OCI-LY7 (cell line): Measurements from ENCODE around the gene UBE3B. TPM values are rescaled to one million over a fixed set of nuclear protein-coding genes. Genes with fewer than 3 reads are reported as not detected.

Experiments
- BruUV-seq: library from RNA; stranded (reverse); fragments of 400-500 nt; replicated peaks from 2 replicates; lab custom pipeline; 2021; lab: Mats Ljungman, UMichigan
- CTCF ChIA-PET: fragments of 300-600 bp; sonication (Branson Sonifier 250); formaldehyde crosslinking; loops from one replicate; lab custom pipeline; 2022; ENCODE audit warnings: antibody characterized with exemption; ENCODE audit not compliant: unreplicated experiment; lab: Charles Lee
- POLR2A ChIA-PET: fragments of 300-600 bp; sonication (Branson Sonifier 250); formaldehyde crosslinking; loops from one replicate; lab custom pipeline; 2022; ENCODE audit warnings: antibody characterized with exemption; lab: Charles Lee
- DNase-seq: peaks from one replicate; pipeline ENCODE4 v3.0.0-alpha.2; 2015; ENCODE audit warnings: low spot score
- H2AFZ ChIP-seq: fragments of 200-600 bp; sonication (generic), shearing (Covaris generic); 2 replicates; pipeline ENCODE4 v1.6.1; 2014; ENCODE audit warnings: mild to moderate bottlenecking, antibody characterized with exemption, low read length, moderate library complexity
- H3K27ac ChIP-seq: fragments of 200-600 bp; sonication (generic); 2 replicates; pipeline ENCODE4 v1.5.1; 2014; ENCODE audit warnings: mixed run types, low read depth, mild to moderate bottlenecking, moderate library complexity, low read length, inconsistent platforms; ENCODE audit not compliant: poor library complexity, severe bottlenecking
- H3K36me3 ChIP-seq: fragments of 200-600 bp; sonication (generic); 2 replicates; pipeline ENCODE4 v1.6.1; 2014; ENCODE audit warnings: mild to moderate bottlenecking, antibody characterized with exemption, low read length, moderate library complexity, mixed read lengths; ENCODE audit not compliant: insufficient read depth
- H3K4me1 ChIP-seq: fragments of 200-600 bp; sonication (generic); 2 replicates; pipeline ENCODE4 v1.5.1; 2014; ENCODE audit warnings: mild to moderate bottlenecking, low read length; ENCODE audit not compliant: insufficient read depth, poor library complexity, severe bottlenecking
- H3K4me2 ChIP-seq: fragments of 200-600 bp; sonication (generic); 2 replicates; pipeline ENCODE4 v1.6.1; 2014; ENCODE audit warnings: mild to moderate bottlenecking, low read length
- H3K4me3 ChIP-seq: fragments of 200-600 bp; sonication (generic); 2 replicates; pipeline ENCODE4 v1.5.1; 2014; ENCODE audit warnings: mild to moderate bottlenecking, low read depth, low read length; ENCODE audit not compliant: poor library complexity, severe bottlenecking
- H3K79me2 ChIP-seq: fragments of 200-600 bp; sonication (generic); 2 replicates; pipeline ENCODE4 v1.6.1; 2016; ENCODE audit warnings: low read depth, mild to moderate bottlenecking, low read length, moderate library complexity, mixed read lengths; ENCODE audit not compliant: insufficient read depth
- H3K9me2 ChIP-seq: fragments of 200-600 bp; sonication (generic); 2 replicates; pipeline ENCODE4 v1.6.1; 2016; ENCODE audit warnings: mild to moderate bottlenecking, low read length, mixed read lengths; ENCODE audit not compliant: insufficient read depth
- H3K9me3 ChIP-seq: fragments of 200-600 bp; sonication (generic); 2 replicates; pipeline ENCODE4 v1.6.1; 2014; ENCODE audit warnings: mild to moderate bottlenecking, mixed run types, low read length, mixed read lengths
- H4K20me1 ChIP-seq: fragments of 200-600 bp; sonication (generic); 2 replicates; pipeline ENCODE4 v1.6.1; 2014; ENCODE audit warnings: mild to moderate bottlenecking, antibody characterized with exemption, low read length, moderate library complexity, mixed read lengths; ENCODE audit not compliant: insufficient read depth
- CTCF ChIP-seq: fragments of 200-600 bp; sonication (generic); conservative IDR thresholded peaks from 2 replicates; pipeline ENCODE4 v1.5.1; 2014; ENCODE audit warnings: mild to moderate bottlenecking, antibody characterized with exemption, low read length, moderate library complexity, mixed read lengths
- EZH2phosphoT487 ChIP-seq: fragments of 200-600 bp; sonication (generic); IDR thresholded peaks from 2 replicates; pipeline ENCODE4 v1.6.1; 2018; ENCODE audit warnings: low read depth, borderline replicate concordance, mild to moderate bottlenecking, mixed run types, antibody characterized with exemption, low read length, moderate library complexity, mixed read lengths
- intact Hi-C: fragments of 100-400 bp; cut with micrococcal nuclease; formaldehyde crosslinking; loops from one replicate; pipeline ENCODE4 v1.10.0; 2022; ENCODE audit not compliant: unreplicated experiment
- total RNA-seq, 2 experiments: library from RNA; depleted of rRNA in 1 of 2; stranded (reverse); fragments of >200 nt in 1 of 2; shearing (Covaris generic) in 1 of 2; gene quantifications; 2 replicates each; pipeline ENCODE4 v1.2.3, GENCODE V29; 2014 to 2022

The UBE3B gene
- total RNA-seq, 2 experiments from 2014 or later, result 27.8 to 32.6 TPM

GRCh38 chr12:109523071-109523470 is 45.6 kb downstream of the UBE3B start:
- no peaks in the 10 kb centered on the region for H4K20me1 ChIP-seq
- no TSS peak for BruUV-seq
- no peak overlapping the region for H3K4me3 ChIP-seq
- ChIA-PET POLR2A (interaction anchor here (0.7 kb wide), 1 partner anchor 178 kb away, joined by 3 read pairs; no protein-coding TSS in a partner anchor), CTCF (no interaction called here)
- no peak for DNase-seq
- H3K9me3 ChIP-seq, result no peaks in the 10 kb centered on the region
- H3K4me2 ChIP-seq, result no peak overlapping the region
- peaks cover 36% of the 10 kb centered on the region; the same call in 1 of the 2 replicates for H3K36me3 ChIP-seq
- no peaks in the 10 kb centered on the region for H3K4me1 ChIP-seq
- intact Hi-C loops, result no loop called here
- H3K9me2 ChIP-seq, result no peaks in the 10 kb centered on the region
- H2AFZ ChIP-seq, result no peak overlapping the region
- no peak overlapping the region for H3K27ac ChIP-seq
- no peak for TF ChIP-seq CTCF
- TF ChIP-seq EZH2phosphoT487, result no peak
- H3K79me2 ChIP-seq, result no peaks in the 10 kb centered on the region

GRCh38 chr12:109523504-109523903 is 46.1 kb downstream of the UBE3B start:
- Histone ChIP-seq H3K79me2 (no peaks in the 10 kb centered on the region), H3K9me3 (no peaks in the 10 kb centered on the region), H3K4me3 (no peak overlapping the region), H4K20me1 (no peaks in the 10 kb centered on the region), H3K4me1 (no peaks in the 10 kb centered on the region), H2AFZ (no peak overlapping the region), H3K36me3 (peaks cover 31% of the 10 kb centered on the region; the same call in 1 of the 2 replicates), H3K4me2 (no peak overlapping the region), H3K9me2 (no peaks in the 10 kb centered on the region), H3K27ac (no peak overlapping the region)
- ChIA-PET CTCF (no interaction called here), POLR2A (interaction anchor here (0.7 kb wide), 1 partner anchor 177 kb away, joined by 3 read pairs; no protein-coding TSS in a partner anchor)
- DNase-seq, result no peak
- no TSS peak for BruUV-seq
- intact Hi-C loops, result no loop called here
- no peak for TF ChIP-seq CTCF
- TF ChIP-seq EZH2phosphoT487, result no peak

GRCh38 chr12:109524466-109525278 is 47.2 kb downstream of the UBE3B start:
- Histone ChIP-seq H3K4me3 (no peak overlapping the region), H3K9me2 (no peaks in the 10 kb centered on the region), H3K4me1 (no peaks in the 10 kb centered on the region), H4K20me1 (no peaks in the 10 kb centered on the region), H3K27ac (no peak overlapping the region), H3K4me2 (no peak overlapping the region), H2AFZ (no peak overlapping the region), H3K79me2 (no peaks in the 10 kb centered on the region), H3K9me3 (no peaks in the 10 kb centered on the region), H3K36me3 (peaks cover 22% of the 10 kb centered on the region; the same call in 1 of the 2 replicates)
- no TSS peak for BruUV-seq
- ChIA-PET CTCF (no interaction called here), POLR2A (interaction anchor here (0.5 kb wide), 1 partner anchor 105 kb away, joined by 4 read pairs; no protein-coding TSS in a partner anchor)
- DNase-seq, result no peak
- intact Hi-C loops, result no loop called here
- TF ChIP-seq CTCF (no peak), EZH2phosphoT487 (no peak)
